Skeletal muscle cell (primary cell): Measurements from ENCODE around the gene CALCOCO2.
"Not testable (repeated sequence)": the region's sequence is repeated elsewhere in the genome, so short reads cannot be mapped to it uniquely, and the experiment has no call there.

ENCODE experiments used
- DNase-seq: peaks from one replicate; pipeline ENCODE4 v3.0.0-alpha.2; 2010; ENCODE audit warnings: low read depth
- H3K4me3 ChIP-seq: 2 replicates; pipeline ENCODE4 v1.5.1; 2011; ENCODE audit warnings: low read depth, mild to moderate bottlenecking, control low read depth, low read length, moderate library complexity

CALCOCO2 gene

DNA sequence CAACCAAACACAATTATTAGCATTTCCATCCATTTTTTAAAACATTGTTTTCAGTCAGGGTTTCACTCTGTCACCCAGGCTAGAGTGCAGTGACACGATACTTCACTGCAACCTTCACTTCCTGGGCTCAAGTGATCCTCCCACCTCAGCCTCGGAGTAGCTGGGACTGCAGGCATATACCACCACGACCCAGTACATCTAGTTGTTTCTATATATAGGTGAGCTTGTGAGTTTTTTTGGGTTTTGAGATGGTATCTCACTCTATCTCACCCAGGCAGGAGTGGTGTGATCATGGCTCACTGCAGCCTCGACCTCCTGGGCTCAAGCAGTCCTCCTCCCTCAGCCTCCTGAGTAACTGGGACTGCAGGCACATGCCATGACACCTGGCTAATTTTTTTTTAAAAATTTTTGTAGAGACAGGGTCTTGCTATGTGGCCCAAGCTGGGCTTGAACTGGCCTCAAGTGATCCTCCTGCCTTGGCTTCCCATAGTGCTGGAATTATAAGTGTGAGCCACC, 40.3 kb downstream of the CALCOCO2 start:
- no peak overlapping the region for H3K4me3 ChIP-seq
- no peak for DNase-seq

DNA sequence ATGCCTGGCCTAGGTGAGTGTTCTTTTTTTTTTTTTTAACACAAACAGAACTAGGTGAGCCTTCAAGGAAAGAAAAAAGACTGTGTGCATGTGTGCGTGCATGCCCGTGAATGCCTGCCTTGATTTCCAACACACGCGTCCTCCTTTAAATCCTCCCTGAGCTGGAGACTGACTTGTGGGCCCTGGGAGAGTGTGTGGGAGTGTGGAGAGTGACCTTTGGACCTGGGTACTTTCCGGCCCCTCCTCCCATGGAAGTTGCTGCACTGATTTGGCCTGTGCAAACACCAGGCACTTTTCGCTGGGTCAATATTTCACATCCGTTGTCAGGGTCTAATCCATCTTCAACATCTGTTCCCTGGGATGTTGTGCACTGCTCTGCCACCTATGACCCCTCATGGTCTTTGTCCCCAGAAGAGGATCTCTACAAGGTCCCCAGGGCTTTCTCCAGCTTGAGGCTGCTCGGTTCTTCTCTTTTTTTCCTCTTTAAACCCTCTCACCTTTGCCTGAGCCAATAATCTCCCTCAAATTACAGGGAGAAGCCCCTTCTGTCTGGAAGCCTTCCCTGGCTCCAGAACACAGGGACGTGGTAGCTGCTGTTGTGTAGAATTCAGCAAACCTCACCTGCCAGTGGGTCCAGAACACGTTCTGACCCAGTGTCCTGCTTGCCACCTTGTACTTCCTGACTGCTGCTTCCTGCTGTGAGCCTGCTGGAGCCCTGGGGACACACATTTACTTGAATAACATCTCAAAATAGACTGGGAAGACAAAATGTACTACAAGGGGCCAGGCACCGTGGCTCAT, 40.9 kb downstream of the CALCOCO2 start:
- no peak overlapping the region for H3K4me3 ChIP-seq
- no peak for DNase-seq

DNA sequence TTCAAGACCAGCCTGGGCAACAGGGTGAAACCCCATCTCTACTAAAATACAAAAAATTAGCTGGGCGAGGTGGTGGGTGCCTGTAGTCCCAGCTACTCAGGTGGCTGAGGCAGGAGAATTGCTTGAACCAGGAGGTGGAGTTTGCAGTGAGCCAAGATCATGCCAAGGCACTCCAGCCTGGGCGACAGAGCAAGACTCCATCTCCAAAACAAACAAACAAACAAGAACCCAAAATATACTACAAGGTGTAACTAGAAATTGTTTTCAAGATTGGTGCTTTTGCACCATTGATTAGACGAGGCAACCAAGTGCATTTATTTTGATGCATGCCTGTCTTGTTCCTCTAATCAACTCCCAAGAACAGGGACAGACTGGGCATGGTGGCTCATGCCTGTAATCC, 41.6 kb downstream of the CALCOCO2 start:
- DNase-seq, H3K4me3 ChIP-seq: not testable (repeated sequence)

DNA sequence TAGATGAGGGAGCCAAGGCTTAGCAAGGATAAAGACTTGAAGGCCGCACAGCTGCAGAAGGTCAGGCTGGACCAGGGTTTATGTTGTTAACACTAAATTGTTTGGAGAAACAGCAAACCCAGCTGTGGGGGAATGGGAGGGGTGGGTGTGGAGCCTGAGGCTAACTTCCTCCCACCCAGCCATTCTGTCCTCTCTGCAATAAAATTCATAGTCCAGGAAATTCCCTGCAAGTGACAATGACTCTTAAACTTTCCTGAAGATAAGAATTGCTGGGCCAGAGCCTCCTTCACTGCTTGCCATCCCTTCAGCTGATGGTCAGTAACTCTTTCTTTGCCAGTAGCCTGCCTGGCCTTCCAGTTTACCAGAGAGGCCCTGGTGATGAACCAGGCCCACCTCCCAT, 42.4 kb downstream of the CALCOCO2 start:
- no peak for DNase-seq
- no peak overlapping the region for H3K4me3 ChIP-seq

DNA sequence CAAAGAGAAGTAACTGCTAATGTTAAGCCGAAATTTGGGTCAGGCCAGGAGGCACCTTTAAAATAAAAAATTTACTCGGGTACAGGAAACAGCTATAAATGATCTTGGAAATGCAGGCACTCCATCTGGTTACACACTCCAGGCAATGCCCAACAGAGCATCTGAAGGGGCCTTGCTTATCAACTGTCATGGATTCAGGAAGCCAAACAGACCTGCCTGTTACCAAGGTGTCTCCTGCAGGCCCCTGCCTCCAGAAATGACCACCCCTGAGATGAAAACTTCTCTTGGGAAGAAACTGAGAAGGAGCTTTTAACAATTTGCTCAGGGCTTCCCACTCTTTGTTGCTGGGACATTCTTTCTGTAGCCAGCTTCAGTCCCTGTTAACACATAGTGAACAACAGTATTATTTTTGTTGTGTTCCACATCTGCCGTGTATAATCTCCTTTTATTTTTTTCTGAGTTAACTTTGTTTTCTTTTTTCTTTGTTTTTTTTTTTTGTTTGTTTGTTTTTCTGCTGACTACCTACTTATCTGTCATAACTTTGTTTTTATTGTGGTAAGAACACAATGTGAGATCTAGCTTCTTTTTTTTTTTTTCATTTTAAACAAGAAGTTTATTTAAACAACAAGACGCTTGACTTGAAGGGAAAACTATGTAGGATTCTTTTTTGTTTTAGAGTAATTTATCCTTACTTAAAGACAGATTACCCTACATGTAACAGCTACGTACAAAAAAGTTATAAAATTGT, 43.0 kb downstream of the CALCOCO2 start:
- H3K4me3 ChIP-seq = no peak overlapping the region
- DNase-seq = no peak

DNA sequence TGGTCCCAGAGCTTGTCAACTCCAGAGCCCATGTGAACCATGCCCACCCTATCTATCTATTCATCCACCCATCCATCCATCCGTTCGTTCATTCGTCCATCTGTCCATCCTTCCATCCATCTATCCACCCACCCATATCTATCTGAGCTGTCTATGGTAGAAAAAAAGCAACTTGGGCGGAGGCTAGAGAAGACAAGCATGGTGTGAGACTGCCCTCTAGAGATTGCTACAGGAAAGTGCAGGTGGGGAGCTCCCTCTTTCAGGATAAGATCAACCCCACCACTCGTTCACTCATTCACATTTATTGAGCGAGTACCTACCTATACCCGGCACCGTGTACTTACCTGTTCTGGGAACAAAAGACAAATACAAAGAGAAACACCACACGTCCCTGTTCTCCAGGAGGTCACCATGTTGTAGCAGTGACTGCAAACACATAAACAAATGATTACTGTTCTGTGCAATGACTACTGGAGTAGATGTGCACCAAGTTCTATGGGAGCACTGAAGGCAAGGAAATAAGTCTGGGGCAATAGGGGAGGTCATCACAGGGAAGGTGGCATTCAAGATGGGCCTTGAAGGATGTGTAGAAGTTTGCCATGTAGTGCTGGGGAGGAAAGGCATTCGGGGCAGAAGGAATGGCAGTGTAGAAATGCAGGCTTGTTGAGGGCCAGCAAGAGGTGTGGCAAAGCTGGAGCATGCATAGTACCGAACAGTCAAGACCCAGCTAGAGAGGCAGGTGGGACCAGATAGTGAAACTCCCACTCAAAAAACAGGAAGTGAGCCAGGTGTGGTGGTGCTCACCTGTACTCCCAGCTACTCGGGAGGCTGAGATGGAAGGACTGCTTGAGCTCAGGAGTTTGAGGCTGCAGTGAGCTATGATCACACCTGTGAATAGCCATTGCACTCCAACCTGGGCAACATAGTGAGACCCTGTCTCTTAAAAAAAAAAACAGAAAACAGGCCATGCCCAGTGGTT, 48.4 kb downstream of the CALCOCO2 start:
- peak; percentile 14 for DNase-seq
- no peak overlapping the region for H3K4me3 ChIP-seq

DNA sequence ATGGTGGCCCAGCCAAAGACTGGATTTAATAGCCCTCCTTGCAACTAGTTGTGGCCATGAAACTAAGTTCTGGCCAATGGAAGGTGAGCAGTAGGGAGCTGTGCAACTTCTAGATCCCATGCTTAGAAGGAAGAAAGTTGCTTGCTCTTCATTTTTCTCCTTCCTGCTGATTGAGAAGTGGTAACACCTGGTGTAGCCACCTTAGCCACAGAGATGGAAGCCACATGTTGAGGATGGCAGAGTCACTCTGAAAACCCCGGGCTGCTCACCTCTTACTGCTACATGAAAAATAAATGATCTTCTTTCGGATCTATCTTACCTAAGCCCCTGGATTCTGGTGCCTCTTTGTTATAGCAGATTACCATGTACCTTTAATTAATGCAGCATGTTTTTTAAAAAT, 51.4 kb downstream of the CALCOCO2 start:
- H3K4me3 ChIP-seq = no peak overlapping the region
- no peak for DNase-seq

DNA sequence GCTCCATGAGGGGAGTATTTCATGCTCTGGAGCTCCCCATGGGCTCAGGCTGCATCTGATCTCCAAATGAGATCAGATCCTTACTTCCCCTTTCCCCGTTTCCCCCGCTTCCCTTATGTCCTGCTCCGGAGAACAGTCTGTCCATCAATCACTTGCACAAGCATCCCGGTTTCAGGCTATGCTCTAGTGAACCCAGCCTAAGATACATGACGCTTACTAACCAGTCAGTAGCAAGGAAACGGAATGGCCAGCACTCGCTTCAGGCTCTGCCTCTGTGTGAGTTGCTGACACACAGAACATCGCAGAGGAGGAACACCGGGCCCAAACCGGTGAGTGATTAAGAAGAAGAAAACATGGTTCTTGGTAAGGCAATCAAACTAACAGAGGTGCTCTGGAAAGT, 52.3 kb downstream of the CALCOCO2 start:
- H3K4me3 ChIP-seq = no peak overlapping the region
- DNase-seq = no peak

DNA sequence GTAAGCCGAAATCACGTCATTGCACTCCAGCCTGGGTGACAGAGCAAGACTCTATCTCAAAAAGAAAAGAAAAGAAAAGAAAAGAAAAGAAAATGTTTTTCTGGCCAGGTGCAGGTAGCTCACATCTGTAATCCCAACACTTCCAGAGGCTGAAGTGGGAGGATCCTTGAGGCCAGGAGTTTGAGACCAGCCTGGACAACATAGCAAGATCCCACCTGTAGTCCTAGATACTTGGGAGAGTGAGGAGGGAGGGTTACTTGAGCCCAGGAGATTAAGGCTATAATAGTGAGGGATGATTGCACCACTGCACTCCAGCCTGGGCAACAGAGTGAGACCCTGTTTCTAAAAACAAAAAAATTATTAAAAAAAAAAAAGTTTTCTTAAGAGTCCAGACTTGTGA, 59.3 kb downstream of the CALCOCO2 start:
- no peak overlapping the region for H3K4me3 ChIP-seq
- no peak for DNase-seq

DNA sequence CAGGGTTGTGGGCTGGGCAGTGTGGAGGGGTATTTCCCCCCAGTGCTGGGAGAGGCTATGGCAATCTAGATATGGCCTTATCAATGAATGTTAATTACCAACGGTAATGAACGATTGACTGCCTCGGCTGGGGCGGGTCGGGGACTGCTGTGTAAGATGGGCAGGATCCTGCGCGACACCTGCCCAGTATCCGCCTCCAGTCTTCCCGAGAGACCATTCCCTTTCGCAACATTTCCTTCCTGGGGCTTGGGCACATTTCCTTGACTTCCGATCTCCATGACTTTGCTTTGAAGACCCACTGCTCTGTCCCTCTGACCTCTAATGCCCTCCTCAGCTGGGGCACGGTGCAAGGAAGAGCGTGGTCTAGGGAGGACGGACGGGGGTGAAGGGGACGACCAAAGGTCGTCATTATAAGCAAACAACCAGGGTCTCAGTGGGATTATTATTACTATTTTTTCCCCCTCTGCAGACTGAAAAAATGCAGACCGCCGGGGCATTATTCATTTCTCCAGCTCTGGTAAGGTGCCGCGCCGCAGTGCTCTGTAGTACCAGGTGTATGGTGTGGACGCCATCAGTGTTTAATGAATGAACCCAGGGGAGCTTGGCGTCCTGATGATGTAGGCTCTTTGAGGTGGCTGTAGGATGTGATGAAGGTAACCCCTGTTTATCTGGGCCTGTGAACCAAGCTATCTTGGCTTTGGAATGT, 62.3 kb downstream of the CALCOCO2 start:
- DNase-seq = no peak
- peak overlapping the region; percentile 99 for H3K4me3 ChIP-seq

DNA sequence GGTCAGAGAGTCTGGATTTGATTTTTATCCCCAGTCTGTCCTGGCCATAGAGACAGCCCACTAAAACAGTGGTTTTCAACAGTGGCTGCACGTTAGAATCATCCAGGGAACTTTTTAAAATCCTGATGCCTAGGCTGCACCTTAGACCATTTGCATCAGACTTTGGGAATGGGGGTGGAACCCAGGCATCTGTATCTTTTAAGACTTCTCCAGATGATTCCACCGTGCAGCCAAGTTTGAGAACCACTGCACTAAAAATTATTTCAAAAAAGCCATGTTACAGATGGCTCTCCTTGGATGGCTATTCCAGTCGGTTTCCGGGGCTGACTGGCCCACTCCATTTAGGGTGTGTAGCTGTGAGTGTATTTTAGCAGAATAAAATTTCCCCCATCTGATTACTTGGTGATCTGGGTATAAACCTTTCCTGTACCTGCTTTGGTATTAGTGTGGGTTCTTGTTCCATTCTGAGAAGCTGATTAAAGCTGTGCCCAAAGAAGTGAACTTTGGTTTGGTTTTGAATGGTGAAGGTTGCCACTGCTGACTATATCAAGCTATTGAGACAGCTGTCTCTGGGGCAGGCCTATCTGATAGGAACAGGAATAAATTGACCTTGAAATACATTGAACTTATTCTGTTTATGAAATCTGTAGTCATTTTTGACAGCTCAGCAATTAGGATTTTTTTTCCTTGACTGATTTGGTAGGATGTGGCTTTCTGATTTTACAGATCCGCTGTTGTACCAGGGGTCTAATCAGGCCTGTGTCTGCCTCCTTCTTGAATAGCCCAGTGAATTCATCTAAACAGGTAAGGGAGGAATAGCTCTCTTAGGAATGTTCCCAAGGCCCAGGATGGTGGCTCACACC, 63.0 kb downstream of the CALCOCO2 start:
- peak overlapping the region; percentile 99 for H3K4me3 ChIP-seq
- no peak for DNase-seq

DNA sequence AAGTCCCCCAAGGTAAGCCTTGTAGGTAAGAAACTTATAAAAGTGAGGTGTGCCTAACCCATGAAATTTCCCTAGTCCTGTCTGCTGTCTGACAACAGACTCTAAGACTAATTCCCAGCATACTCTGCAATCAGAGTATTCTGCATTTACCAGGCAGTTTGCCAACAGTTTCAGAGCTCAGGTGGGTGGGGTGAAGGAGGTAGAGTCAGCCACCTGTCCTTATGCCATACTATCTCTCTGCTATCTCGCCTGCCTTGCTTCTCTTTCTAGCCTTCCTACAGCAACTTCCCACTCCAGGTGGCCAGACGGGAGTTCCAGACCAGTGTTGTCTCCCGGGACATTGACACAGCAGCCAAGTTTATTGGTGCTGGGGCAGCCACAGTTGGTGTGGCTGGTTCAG, 64.1 kb downstream of the CALCOCO2 start:
- no peak for DNase-seq
- H3K4me3 ChIP-seq = no peak overlapping the region

DNA sequence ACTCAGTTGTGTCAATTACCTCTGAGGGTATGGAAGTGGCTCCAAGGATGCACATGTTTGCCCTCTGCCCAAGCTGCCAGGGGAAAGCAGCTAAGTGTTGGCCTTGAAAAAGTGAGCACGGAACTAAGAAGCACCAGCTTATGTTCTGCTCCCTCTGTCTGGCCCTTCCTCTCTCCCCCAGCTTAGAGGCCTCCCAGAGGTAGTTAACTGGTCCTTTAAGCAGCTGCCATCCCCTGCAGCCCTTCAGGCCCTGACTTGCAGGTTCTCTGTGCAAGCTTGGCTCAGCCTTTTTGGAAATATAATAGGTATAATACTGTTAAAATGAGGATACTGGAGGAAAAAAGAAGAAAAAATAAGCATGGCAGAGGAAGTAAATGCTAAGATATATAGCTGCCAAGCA, 70.4 kb downstream of the CALCOCO2 start:
- DNase-seq = no peak
- no peak overlapping the region for H3K4me3 ChIP-seq

DNA sequence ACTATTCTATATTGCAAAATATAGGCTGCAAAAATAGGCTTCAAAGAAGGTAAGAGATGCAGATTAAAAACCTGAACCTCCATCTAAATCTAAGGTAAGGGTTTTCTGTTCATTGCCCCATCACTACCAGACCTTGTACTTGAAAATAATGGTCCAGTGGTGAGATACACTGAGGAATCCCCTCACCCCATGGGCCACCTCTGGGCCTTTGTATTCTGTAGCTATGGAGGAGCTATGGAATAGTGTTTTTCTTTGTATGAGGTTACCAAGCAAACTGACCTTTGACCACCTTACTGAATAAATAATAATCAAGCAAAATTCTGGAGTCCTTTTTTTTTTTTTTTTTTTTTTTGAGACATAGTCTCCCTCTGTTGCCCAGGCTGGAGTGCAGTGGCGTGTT, 72.6 kb downstream of the CALCOCO2 start:
- DNase-seq = no peak
- no peak overlapping the region for H3K4me3 ChIP-seq

DNA sequence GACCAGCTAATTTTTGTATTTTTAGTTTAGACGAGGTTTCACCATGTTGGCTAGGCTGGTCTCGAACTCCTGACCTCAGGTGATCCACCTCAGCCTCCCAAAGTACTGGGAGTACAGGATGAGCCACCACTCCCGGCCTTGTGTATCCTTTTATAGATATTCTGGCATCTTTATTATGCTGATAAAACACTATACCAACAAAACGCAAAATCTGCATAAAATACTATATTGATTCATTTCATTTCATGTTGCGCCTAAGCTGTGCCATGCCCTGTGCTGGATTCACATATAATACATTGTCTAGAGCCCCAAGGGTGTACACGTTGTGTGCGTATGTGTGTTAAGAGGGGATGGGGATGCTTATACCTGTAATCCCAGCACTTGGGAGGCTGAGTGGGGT, 73.6 kb downstream of the CALCOCO2 start:
- no peak overlapping the region for H3K4me3 ChIP-seq
- DNase-seq = no peak

DNA sequence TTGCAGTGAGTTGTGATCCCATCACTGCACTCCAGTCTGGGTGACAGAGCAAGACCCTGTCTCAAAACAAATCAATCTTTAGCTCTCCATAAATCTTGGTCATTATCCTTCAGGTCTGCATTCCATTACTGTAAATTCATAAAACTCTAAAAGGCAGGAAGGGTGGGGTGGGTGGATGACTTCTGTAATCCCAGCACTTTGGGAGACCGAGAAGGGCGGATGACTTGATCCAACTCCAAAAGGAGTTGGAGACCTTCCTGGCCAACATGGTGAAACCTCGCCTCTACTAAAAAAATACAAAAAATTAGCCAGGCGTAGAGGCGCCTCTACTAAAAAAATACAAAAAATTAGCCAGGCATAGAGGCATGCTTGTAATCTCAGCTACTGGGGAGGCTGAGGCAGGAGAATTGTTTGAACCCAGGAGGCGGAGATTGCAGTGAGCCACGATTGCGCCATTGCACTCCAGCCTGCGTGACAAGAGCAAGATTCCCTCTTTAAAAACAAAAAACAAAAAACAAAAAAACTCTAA, 75.2 kb downstream of the CALCOCO2 start:
- no peak for DNase-seq
- no peak overlapping the region for H3K4me3 ChIP-seq

DNA sequence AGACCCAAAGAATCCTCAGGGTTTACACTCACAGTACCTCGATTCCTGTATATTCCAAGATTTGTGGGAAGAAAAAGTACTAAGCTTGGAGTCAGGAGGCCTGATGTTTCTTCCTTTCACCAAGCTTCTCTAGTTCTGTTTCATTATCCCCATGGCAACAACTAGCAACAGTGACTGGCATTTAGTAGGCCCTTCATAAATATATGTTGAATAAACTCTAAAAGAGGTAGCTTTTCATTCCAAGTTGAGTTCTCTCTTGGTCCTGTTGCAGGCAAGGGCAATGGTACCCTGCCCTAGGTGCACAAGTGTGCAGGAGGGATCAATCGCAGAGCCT, 76.8 kb downstream of the CALCOCO2 start:
- H3K4me3 ChIP-seq = peak overlapping the region; percentile 55
- DNase-seq = no peak
